Right lobe of liver (tissue), 4 donors: ENCODE measurements around the gene ACP3.

Source experiments
- POLR2A ChIP-seq: fragments of 450-650 bp; IDR thresholded peaks from one replicate; pipeline ENCODE4 v1.6.1; 2017; ENCODE audit warnings: antibody characterized with exemption, mild to moderate bottlenecking
- TF ChIP-seq, protein P1 (sequence below), 4 donors: fragments of 200-600 bp in 3 of 4; fragments of 450-650 bp in 1 of 4; IDR thresholded peaks; one replicate each; pipeline versions ENCODE4 v1.5.1 to v1.8.0; 2016 to 2022; ENCODE audit warnings: antibody characterized with exemption in 4 of 4, mild to moderate bottlenecking in 2 of 4
- donor health status: DM: no; HTN: no; CAD: no.
- donor health status: DM: no; HTN: no; CAD: no.
- donor health status: DM: no; HTN: yes; CAD: no.

- TF ChIP-seq, protein P1, sequence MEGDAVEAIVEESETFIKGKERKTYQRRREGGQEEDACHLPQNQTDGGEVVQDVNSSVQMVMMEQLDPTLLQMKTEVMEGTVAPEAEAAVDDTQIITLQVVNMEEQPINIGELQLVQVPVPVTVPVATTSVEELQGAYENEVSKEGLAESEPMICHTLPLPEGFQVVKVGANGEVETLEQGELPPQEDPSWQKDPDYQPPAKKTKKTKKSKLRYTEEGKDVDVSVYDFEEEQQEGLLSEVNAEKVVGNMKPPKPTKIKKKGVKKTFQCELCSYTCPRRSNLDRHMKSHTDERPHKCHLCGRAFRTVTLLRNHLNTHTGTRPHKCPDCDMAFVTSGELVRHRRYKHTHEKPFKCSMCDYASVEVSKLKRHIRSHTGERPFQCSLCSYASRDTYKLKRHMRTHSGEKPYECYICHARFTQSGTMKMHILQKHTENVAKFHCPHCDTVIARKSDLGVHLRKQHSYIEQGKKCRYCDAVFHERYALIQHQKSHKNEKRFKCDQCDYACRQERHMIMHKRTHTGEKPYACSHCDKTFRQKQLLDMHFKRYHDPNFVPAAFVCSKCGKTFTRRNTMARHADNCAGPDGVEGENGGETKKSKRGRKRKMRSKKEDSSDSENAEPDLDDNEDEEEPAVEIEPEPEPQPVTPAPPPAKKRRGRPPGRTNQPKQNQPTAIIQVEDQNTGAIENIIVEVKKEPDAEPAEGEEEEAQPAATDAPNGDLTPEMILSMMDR (IDR thresholded peaks at IDR 0.05): peak; percentile 64 to 77 (median 72)
- TF ChIP-seq POLR2A: no peak
Observed at GRCh38 chr3:132399054-132399929, 82.1 kb downstream of the ACP3 start.
